Measurements from ENCODE around the gene SLC43A2.
"Not testable (repeated sequence)": the region's sequence is repeated elsewhere in the genome, so short reads cannot be mapped to it uniquely, and the experiment has no call there.

The SLC43A2 gene

GRCh38 chr17:1590029-1590746, 38.4 kb downstream of the SLC43A2 start:
- no peak for DNase-seq (ENCODE audit: low spot score)

- no peak for DNase-seq (ENCODE audit: low spot score)
Observed at GRCh38 chr17:1588821-1589585, 39.6 kb downstream of the SLC43A2 start.

- DNase-seq (ENCODE audit: low spot score): no peak
Observed at GRCh38 chr17:1584167-1584566, 44.5 kb downstream of the SLC43A2 start.

- no peak for DNase-seq (ENCODE audit: low spot score)
Observed at GRCh38 chr17:1583556-1583955, 45.1 kb downstream of the SLC43A2 start.

- no peak for DNase-seq (ENCODE audit: low spot score)
Observed at GRCh38 chr17:1582374-1582773, 46.3 kb downstream of the SLC43A2 start.

- no peak for DNase-seq (ENCODE audit: low spot score)
Observed at GRCh38 chr17:1580979-1581676, 47.5 kb downstream of the SLC43A2 start.

GRCh38 chr17:1578029-1578428, 50.6 kb downstream of the SLC43A2 start:
- no peak for DNase-seq (ENCODE audit: low spot score)

- no peak for DNase-seq (ENCODE audit: low spot score)
Observed at GRCh38 chr17:1577583-1578013, 51.0 kb downstream of the SLC43A2 start.

GRCh38 chr17:1577182-1577581, 51.5 kb downstream of the SLC43A2 start:
- DNase-seq (ENCODE audit: low spot score): no peak

- no peak for DNase-seq (ENCODE audit: low spot score)
Observed at GRCh38 chr17:1576500-1576899, 52.1 kb downstream of the SLC43A2 start.

- no peak for DNase-seq (ENCODE audit: low spot score)
Observed at GRCh38 chr17:1574697-1575471, 53.8 kb downstream of the SLC43A2 start.

- peak; percentile 87 for DNase-seq (ENCODE audit: low spot score)
Observed at GRCh38 chr17:1573932-1574696, 54.5 kb downstream of the SLC43A2 start.

- not testable (repeated sequence) for DNase-seq (ENCODE audit: low spot score)
Observed at GRCh38 chr17:1572646-1573045, 56.0 kb downstream of the SLC43A2 start.

- DNase-seq (ENCODE audit: low spot score): no peak
Observed at GRCh38 chr17:1571341-1571704, 57.3 kb downstream of the SLC43A2 start.

- DNase-seq (ENCODE audit: low spot score): no peak
Observed at GRCh38 chr17:1568950-1569810, 59.5 kb downstream of the SLC43A2 start.

GRCh38 chr17:1566505-1567199, 62.0 kb downstream of the SLC43A2 start:
- DNase-seq (ENCODE audit: low spot score): no peak

- no peak for DNase-seq (ENCODE audit: low spot score)
Observed at GRCh38 chr17:1565877-1566276, 62.8 kb downstream of the SLC43A2 start.

- DNase-seq (ENCODE audit: low spot score): no peak
Observed at GRCh38 chr17:1563786-1564613, 64.6 kb downstream of the SLC43A2 start.

- DNase-seq (ENCODE audit: low spot score): not testable (repeated sequence)
Observed at GRCh38 chr17:1563471-1563785, 65.2 kb downstream of the SLC43A2 start.

All from germinal center (tissue), 1 donor.